ENCODE results near the gene TEX10.

GRCh38 chr9:100341889-100342288 lies 10.9 kb downstream of the TEX10 start:
- TF ChIP-seq, protein P1, sequence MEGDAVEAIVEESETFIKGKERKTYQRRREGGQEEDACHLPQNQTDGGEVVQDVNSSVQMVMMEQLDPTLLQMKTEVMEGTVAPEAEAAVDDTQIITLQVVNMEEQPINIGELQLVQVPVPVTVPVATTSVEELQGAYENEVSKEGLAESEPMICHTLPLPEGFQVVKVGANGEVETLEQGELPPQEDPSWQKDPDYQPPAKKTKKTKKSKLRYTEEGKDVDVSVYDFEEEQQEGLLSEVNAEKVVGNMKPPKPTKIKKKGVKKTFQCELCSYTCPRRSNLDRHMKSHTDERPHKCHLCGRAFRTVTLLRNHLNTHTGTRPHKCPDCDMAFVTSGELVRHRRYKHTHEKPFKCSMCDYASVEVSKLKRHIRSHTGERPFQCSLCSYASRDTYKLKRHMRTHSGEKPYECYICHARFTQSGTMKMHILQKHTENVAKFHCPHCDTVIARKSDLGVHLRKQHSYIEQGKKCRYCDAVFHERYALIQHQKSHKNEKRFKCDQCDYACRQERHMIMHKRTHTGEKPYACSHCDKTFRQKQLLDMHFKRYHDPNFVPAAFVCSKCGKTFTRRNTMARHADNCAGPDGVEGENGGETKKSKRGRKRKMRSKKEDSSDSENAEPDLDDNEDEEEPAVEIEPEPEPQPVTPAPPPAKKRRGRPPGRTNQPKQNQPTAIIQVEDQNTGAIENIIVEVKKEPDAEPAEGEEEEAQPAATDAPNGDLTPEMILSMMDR (IDR thresholded peaks at IDR 0.05 in 4 of 5, conservative IDR thresholded peaks at IDR 0.05 in 1 of 5): no peak
- no peak for TF ChIP-seq POLR2A (IDR thresholded peaks at IDR 0.05)

Measured in gastrocnemius medialis (tissue), 4 donors.